ENCODE data around the gene ST6GALNAC2.
"Not testable (repeated sequence)": the region's sequence is repeated elsewhere in the genome, so short reads cannot be mapped to it uniquely, and the experiment has no call there.

ST6GALNAC2 gene

DNA sequence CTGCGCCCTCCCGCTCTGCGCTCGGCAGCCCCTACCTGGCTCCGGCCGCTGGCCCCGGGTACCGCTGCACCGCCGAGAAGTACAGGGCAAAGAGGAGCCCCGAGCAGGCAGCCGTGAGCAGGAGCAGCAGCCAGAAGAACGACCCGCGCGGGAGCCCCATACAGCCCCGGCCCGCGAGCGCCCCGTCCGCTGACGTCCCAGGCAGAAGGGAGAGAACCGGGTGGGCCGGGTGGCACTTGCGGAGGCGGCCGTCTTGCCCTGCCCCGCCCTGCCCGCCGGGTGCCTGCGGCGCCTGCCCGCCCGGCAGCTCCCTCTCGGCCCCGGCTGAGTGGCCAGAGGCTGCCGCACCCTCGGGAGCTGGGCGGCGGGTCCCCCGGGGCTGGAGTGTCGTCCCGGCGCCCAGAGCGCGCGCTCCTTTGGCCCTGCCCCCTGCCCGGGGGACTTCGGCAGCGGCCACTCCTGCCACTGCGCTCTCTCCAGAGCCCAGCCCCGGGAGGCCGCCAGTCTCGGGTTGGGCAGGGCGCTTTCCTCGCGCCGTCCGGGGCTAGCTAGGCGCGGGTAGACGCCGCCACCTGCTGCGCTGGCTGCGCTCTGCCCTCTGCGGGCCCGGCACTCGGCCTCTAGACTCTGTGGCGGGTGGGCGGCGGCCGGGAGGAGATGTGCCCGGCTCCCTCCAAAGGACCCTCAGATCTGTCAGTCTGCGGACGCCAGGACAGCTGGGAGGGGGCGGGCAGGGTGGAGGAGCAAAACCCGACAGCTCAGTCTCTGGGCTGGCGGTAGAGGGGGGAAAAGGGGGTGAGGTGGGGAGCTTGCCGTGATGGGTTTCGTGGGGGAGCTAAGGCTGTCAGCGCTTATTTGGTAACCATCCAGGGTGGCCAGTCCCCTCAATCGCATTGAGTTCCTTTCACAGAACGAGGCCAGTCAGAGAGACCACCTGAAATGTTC lies at the start of gene ST6GALNAC2:
Gene ST6GALNAC2 (minus strand): TSS at position 212 of the 945 bp plus-strand sequence. CDS start 52 bp downstream, at position 160.
- DNase-seq = peak; percentile 45

DNA sequence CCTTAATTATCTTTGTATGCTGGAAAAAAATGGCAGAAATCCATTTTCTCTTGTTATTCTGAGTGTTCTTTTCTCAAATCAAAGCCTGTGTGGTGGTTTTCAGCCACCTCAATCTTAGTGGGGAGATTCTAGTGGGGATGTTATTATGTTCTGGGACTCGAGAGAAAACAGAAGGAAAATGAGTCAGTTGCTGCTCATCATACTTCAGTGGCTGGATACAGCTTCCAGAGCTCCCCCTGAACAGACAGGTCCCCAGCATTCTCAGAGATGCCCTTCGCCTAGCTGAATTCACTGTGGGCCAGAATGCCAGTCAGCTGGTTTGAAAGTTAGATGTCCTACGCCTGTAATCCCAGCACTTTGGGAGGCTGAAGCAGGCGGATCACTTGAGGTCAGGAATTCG lies 49.4 kb upstream of the ST6GALNAC2 start:
- no peak for DNase-seq

DNA sequence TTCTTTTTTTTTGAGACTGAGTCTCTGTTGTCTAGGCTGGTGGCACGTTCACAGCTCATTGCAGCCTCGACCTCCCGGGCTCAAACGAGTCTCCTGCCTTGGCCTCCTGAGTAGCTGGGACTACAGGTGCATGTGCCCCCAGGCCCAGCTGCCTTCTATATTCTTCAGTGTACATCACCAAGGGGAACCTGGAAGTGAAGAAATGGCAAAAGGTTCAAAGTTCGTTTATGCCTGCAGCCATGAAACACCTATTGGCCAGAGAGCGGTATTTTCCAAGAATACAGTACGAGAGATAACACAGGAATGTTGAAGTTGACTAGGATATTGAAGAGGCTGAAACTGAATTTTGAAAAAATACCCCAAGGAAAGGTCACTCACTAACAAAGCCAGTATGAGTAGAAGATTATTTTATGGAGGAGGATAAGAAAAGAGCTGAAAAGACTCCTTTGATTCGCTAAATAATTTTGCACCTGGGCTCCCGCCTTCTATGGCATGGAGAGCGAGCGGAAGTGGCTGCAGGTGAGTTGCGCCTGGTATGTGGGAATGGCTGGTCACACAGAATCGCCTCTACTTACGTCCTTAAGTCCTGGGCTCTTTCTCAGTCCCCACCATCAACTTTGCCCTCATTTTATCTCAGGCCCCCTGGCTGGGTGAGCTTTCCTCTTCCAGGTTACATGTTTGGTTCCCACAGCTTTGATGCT lies 48.1 kb upstream of the ST6GALNAC2 start:
- no peak for DNase-seq

DNA sequence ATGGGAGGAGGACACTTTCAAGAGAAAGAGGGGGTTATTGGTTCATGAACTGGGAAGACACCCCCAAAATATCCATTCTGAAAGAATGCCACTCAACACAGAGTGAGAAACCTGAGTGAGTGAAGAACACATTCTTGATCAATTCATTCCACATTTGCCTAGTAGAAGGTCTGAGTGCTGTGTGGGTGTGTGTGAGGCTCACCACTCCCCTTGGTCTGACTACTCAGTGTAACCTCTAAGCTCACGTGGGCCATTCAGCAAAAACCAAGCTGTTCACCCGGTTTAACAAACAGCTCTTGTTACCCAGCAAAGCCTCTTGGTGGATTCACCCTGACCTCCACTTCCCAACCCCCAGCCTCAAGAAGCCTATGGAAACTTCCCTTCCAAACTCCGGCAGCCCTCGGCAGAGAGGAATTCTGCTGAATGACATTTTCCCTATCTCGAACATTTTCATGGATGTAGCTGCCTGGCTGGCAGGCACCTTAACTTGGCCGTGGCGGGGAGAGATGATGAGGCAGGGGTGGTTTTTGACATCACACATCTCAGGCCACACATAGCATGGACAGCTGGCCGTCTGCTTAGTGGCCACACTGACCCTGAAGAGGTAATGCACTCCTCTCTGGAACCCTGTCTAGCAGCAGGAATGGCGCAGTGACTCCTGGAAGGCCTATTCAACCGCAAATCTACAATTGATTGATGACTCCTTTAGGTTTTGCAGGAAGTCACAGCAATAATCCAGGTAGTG lies 46.3 kb upstream of the ST6GALNAC2 start:
- no peak for DNase-seq

DNA sequence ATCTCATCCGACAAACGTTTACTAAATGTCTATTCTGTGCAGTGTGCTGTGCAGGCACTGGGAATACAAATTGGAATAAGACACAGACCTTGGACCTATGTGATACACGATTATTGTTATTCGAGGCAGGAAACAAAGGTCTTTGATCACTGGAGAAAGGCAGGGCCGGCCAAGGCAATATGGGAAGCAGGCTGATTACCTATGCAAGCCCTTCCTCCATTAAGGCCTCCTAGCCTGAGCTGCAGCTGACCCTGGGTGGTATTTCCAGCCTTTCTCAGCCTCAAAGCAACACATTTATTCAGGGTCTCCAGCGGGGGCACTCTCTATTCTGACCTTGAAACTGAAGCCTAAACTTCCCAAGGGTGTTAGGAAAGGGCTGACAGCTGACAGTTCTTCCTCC lies 44.5 kb upstream of the ST6GALNAC2 start:
- DNase-seq = no peak

DNA sequence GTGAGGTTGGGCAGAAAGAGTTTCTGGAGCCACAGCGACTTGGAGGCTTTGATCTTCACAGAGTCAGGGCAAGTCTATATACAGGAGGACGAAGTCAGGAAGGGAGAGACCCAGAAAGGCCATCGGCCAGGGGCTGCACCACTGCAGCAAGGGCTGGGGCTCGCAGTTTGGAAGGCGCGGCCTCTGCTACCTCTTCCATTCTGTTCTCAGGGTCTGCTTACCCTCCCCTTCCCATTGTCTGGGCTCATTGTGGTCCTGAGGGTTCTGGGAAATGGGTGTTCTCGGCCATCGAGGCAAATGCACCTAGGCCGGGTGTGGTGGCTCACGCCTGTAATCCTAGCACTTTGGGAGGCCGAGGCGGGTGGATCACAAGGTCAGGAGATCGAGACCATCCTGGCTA lies 41.9 kb upstream of the ST6GALNAC2 start:
- DNase-seq = no peak

DNA sequence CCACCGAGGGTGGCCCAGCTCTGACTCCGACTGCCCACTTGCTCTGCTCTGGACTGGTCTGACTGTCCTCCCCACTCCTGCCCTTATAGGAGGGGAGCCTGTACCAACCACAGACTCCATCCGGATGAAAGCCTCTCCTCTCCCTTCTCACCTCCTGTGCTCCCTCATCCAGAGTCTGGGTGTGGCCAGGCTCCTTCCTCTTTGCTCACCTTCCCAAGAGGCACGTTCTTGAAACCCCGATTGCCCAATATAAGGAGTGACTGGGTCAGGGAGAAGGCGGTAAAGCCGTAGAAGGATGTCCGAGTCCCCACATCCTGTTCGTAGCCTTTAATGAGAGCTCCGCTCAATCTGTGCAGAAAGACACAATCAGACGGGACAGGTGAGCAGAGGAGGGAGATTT lies 40.8 kb upstream of the ST6GALNAC2 start:
- DNase-seq = no peak

DNA sequence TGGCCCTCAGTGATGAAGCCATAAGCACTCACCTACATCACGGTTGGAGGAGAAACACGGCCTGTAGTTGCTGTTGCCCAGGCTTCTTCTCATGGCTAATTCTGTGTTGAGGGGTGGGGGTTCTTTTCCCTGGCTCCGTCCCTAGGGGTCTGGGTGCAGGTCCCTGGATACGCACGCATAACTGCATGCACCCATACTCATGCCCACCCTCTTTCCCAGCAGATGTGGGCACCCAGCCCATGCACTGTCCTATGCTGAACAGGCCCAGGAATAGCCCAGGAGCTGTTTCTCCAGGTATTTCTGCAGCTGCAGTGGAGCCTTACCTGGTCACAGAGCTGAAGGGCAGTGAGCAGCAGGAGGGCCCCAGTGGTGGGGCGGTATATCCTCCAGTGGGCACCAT lies 39.8 kb upstream of the ST6GALNAC2 start:
- no peak for DNase-seq

DNA sequence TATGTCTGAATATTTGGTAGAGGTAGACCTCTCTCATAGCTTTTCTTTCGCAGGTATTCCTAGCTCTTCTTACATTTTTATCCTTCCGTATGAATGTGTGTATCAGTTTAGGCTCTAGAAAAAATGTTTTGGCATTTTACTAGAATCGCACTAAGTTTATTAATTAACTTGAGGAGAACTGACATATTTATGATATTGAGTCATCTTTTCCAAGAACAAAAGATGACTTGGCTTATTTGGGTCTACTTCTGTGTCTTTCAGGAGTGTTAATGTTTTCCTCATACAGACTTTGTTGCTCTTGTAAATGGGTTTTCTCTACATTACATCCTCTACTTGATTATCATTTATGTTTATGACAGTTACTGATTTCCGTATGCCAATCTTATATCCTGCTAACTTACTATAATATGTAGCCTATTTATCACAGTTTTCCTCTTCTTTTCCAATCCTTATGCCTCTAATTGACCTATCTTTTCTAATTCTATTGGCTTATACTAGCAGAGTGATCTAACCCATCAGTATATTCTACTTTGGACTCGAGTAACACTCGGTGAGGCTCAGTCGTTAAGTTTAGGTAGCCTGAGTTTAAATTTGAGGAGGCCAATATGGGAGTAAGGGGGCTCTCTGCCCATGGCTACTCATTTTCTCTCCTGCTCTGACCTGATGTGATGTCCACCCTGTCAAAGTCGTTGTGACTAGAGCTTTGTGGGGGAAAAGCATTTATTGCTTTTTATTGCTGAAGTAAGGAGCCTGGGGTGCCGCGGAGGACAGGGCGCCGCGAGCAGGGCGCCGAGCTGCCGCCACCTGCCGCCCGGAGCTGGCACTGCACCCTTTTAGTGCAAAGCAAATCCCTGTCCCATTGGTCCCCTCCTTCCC lies 37.8 kb upstream of the ST6GALNAC2 start:
- DNase-seq = peak; percentile 83

DNA sequence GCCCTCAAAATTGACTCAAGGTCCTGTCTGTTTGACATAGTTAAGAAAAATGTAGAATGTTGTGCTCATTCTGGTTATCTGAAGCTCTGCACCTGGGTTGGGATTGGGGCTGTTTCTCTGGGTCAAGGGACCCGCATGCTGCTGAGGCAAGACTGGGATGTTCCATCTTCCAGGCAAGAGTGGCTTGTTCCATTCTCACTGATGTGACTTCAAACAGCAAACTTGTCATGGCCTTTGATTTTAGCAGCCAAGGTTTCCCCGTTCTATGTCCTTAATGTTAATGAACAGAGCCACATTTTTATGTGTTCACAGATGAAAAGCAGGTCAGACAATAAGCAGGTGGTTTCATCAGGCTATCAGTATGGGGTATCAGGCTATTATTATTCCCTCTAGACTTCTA lies 32.2 kb upstream of the ST6GALNAC2 start:
- no peak for DNase-seq

DNA sequence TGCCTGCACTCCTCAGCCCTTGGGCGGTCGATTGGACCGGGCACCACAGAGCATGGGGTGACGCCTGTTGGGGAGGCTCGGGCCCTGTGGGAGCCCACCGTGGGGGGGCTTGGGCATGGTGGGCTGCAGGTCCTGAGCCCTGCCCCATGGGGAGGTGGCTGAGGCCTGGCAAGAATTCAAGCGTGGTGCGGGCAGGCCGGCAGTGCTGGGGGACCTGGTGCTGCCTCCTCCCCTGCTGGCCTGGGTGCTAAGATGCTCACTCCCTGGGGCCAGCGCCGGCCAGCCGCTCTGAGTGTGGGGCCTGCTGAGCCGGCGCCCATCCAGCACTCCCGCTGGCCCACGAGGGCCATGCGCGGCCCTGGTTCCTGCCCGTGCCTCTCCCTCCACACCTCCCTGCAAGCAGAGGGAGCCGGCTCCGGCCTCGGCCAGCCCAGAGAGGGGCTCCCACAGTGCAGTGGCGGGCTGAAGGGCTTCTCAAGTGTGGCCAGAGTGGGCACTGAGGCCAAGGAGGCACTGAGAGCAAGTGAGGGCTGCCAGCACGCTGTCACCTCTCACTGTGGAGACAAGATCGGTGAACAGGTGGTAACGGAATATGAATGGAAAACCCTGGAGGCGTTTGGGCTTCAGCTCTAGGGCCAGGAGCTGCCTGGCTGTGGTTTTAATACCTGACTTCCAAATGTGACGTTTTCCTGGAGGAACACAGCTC lies 29.4 kb upstream of the ST6GALNAC2 start:
- no peak for DNase-seq

DNA sequence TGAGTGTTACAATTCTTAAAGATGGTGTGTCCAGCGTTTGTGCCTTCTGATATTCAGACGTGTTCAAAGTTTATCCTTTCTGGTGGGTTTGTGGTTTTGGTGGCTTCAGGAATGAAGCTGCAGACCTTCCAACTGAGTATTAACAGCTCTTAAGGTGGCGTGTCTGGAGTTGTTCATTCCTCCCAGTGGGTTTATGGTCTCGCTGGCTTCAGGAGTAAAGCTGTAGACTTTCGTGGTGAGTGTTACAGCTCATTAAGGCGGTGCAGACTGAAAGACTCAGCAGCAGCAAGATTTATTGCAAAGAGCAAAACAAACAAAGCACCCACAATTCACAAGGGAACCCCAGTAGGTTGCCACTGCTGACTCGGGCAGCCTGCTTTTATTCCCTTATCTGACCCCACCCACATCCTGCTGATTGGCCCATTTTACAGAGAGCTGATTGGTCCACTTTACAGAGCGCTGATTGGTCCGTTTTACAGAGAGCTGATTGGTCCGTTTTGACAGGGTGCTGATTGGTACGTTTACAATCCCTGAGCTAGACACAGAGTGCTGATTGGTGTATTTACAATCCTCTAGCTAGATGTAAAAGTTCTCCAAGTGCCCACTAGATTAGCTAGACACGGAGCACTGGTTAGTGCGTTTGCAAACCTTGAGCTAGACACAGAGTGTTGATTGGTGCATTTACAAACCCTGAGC lies 28.6 kb upstream of the ST6GALNAC2 start:
- not testable (repeated sequence) for DNase-seq

DNA sequence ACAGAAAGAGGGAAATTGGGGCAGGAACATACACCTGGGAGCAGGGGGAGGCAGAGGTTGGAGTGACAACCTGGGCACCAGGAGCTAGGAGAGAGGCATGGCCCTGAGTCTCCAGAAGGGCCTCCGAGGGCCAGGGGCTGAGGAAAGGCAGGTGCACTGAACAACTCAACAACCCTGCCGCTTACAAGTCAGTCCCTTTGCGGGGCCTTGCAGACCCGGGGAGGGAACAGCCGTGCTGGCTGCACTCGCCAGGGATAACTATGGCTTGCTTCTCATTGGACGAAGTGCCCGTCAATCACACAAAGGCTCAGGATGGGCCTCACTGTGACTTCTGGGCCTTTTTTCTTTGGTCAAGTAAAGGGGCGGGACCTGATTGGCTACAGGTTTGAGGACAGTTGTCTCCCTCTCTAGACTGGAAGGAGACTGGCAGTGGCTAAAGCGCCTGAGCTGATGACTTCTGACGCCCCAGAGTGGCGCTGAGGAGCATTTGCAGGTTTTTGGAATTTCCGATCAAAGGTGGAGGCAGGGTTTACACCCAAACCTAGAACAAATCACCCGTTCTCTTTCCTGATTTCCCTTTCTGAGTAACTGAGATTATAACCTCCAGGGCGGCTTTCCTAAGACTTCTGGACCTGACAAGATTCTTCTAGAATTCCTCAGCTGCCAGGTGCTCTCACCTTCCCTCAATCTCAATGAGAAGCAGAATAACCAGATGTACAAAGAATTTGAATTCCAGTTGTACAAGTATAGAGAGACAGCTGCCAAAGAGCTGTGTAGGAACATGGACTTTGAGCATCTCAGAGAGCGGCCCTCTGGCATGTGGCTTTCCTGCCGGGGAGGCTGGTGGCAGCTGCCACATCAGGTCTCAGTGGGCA lies 27.6 kb upstream of the ST6GALNAC2 start:
- no peak for DNase-seq

DNA sequence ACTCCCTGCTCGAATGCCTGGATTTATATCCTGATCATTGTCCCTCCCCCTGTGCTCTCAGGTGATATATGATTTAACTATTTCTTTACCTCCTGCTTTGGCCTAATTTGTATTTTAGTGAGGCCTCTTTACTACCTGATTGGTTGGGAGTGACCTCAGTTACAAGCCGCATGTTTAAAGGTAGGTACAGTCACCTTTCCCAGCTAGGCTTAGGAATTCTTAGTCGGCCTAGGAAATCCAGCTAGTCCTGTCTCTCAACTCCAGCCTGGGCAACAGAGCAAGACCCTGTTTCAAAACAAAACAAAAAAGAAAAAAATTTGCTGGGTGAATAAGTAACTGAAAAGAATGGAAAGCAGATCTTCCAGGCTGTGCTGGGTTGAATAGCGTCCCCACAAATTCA lies 26.8 kb upstream of the ST6GALNAC2 start:
- no peak for DNase-seq

DNA sequence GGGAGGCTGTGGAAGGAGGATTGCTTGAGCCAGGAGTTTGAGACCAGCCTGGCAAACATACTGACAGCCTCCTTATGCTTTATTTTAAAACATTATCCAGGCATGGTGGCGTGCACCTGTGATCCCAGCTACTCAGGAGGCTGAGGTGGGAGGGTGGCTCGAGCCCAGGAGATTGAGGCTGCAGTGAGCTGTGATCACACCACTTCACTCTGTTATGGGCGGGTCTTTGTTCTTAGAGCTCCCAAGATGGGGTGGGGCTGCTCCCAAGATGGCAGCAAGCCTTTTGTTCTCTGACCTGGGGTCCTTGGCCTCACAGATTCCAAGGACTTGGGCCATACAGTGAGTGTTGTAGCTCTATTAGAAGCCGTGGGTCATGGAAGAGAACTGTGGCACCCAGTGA lies 26.1 kb upstream of the ST6GALNAC2 start:
- no peak for DNase-seq

DNA sequence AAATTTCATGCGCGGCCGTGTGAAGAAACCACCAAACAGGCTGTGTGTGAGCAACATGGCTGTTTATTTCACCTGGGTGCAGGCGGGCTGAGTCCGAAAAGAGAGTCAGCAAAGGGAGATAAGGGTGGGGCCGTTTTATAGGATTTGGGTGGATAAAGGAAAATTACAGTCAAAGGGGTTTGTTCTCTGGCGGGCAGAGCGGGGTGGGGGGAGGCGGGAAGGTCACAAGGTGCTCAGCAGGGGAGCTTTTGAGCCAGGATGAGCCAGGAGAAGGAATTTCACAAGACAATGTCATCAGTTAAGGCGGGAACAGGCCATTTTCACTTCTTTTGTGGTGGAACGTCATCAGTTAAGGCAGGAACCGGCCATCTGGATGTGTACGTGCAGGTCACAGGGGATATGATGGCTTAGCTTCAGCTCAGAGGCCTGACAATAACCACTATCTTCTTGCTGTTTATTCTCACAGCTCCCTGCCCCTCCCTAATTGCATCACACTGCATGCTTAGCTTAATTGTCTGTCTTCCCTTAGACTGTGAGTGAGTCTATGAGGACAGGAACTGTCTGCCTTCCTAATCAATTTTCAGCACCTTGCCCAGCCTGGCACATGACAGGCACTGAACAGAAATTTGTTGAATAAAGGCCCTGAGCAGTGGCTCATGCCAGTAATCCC lies 25.6 kb upstream of the ST6GALNAC2 start:
- DNase-seq = not testable (repeated sequence)

DNA sequence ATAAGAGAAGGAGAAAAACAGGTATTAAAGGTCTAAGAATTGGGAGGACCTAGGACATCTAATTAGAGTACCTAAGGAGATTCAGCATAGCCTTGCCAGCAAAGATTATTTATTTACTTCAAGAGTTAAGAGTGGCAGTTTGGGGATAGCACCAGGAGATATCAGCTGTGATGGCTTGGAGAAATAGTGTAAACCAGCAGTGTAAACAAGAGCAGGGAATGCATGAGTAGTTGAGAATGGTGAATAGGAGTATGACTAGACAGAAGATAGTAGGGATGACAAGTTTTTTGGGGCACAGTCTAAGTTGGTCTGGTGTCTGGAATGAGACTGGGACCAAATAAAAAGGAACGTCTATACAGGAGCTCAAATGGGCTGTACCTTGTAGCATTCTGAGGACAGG lies 21.0 kb upstream of the ST6GALNAC2 start:
- DNase-seq = not testable (repeated sequence)

DNA sequence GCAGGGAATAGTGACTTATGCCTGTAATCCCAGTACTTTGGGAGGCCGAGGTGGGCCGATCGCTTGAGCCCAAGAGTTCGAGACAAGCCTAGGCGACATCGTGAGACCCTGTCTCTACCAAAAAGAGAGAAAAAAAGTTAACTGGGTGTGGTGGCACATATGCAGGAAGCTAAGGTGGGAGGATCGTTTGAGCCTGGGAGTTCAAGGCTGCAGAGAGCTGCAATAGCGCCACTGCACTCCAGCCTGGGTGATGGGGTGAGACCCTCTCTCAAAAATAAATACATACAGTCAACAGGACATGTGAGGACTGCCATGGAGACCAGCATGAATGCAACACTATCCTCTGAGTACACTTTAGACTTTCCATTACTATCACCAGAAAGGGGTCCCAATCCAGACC lies 15.4 kb upstream of the ST6GALNAC2 start:
- DNase-seq = no peak
